ENCODE measurements around the gene PPM1D.
"Not testable (repeated sequence)": the region's sequence is repeated elsewhere in the genome, so short reads cannot be mapped to it uniquely, and the experiment has no call there.

The PPM1D gene

DNA sequence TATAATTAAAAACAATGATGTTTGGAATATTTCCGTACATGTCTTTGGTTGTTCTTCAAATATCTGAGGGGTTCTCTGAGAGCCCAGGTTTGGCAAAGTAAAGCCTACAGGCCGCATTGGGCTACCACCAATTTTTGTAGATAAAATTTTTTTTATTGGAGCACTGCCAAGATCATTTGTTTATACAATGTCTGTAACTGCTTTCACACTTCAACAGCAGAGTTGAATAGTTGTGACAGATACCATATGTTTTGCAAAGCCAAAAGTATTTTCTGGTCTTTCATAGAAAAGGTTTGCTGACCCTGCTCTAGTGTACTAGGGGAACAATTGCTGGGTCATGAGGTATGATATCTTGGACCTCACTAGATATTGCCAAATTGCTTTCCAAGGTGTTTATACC is 10.5 kb downstream of the PPM1D start:
- Histone ChIP-seq H3K79me2 (ENCODE audit: insufficient read depth, low read length) (peaks cover 99% of the 10 kb centered on the region), H3K9me2 (replicated peaks; ENCODE audit: insufficient read depth, low read length) (no peaks in the 10 kb centered on the region), H2AFZ (ENCODE audit: low read depth, low read length, severe bottlenecking) (no peak overlapping the region), H3K4me2 (ENCODE audit: low read depth, low read length, poor library complexity, severe bottlenecking) (no peak overlapping the region), H3K27ac (ENCODE audit: low read depth, low read length) (no peak overlapping the region), H3K4me3 (ENCODE audit: insufficient read depth, low read length, poor library complexity, severe bottlenecking) (no peak overlapping the region), H3K9ac (ENCODE audit: low read length) (no peak overlapping the region), H4K20me1 (ENCODE audit: low read depth, low read length) (peaks cover 13% of the 10 kb centered on the region; the same call in 1 of the 2 replicates), H3K27me3 (ENCODE audit: low read length) (no peaks in the 10 kb centered on the region), H3F3A (ENCODE audit: insufficient read depth) (0 out of 2 replicates have a peak, but pooled peaks cover 4% of the 10 kb centered on the region), H3K9me3 (ENCODE audit: insufficient read depth, low read length) (no peaks in the 10 kb centered on the region), H3K36me3 (ENCODE audit: low read length) (no peaks in the 10 kb centered on the region)
- TF ChIP-seq, protein P1, sequence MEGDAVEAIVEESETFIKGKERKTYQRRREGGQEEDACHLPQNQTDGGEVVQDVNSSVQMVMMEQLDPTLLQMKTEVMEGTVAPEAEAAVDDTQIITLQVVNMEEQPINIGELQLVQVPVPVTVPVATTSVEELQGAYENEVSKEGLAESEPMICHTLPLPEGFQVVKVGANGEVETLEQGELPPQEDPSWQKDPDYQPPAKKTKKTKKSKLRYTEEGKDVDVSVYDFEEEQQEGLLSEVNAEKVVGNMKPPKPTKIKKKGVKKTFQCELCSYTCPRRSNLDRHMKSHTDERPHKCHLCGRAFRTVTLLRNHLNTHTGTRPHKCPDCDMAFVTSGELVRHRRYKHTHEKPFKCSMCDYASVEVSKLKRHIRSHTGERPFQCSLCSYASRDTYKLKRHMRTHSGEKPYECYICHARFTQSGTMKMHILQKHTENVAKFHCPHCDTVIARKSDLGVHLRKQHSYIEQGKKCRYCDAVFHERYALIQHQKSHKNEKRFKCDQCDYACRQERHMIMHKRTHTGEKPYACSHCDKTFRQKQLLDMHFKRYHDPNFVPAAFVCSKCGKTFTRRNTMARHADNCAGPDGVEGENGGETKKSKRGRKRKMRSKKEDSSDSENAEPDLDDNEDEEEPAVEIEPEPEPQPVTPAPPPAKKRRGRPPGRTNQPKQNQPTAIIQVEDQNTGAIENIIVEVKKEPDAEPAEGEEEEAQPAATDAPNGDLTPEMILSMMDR (IDR thresholded peaks at IDR 0.05; ENCODE audit: insufficient read depth, low read length, poor library complexity, severe bottlenecking): no peak
- TF ChIP-seq EZH2phosphoT487 (conservative IDR thresholded peaks at IDR 0.05; ENCODE audit: low read length): no peak

DNA sequence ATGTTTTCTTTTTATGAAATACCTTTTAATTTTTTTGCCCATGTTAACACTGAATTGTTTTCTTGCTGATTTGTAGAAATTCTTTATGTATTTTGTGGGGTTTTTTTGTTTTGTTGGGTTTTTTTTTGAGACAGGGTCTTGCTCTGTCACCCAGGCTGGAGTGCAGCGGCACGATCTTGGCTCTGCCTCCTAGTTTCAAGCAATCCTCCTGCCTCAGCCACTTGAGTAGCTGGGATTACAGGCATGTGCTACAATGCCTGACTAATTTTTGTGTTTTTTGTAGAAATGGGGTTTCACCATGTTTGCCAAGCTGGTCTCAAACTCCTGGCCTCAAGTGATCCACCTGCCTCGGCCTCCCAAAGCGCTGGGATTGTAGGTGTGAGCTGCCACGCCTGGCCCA is 11.3 kb downstream of the PPM1D start:
- H3K27me3 ChIP-seq (ENCODE audit: low read length); H2AFZ ChIP-seq (ENCODE audit: low read depth, low read length, severe bottlenecking); H3K9me3 ChIP-seq (ENCODE audit: insufficient read depth, low read length); H3K9me2 ChIP-seq (replicated peaks; ENCODE audit: insufficient read depth, low read length); H3K36me3 ChIP-seq (ENCODE audit: low read length); H3K4me3 ChIP-seq (ENCODE audit: insufficient read depth, low read length, poor library complexity, severe bottlenecking); H3F3A ChIP-seq (ENCODE audit: insufficient read depth); H3K9ac ChIP-seq (ENCODE audit: low read length); H3K4me2 ChIP-seq (ENCODE audit: low read depth, low read length, poor library complexity, severe bottlenecking); H3K27ac ChIP-seq (ENCODE audit: low read depth, low read length): not testable (repeated sequence)
- peaks cover 99% of the 10 kb centered on the region for H3K79me2 ChIP-seq (ENCODE audit: insufficient read depth, low read length)
- H4K20me1 ChIP-seq (ENCODE audit: low read depth, low read length): peaks cover 13% of the 10 kb centered on the region; the same call in 1 of the 2 replicates

DNA sequence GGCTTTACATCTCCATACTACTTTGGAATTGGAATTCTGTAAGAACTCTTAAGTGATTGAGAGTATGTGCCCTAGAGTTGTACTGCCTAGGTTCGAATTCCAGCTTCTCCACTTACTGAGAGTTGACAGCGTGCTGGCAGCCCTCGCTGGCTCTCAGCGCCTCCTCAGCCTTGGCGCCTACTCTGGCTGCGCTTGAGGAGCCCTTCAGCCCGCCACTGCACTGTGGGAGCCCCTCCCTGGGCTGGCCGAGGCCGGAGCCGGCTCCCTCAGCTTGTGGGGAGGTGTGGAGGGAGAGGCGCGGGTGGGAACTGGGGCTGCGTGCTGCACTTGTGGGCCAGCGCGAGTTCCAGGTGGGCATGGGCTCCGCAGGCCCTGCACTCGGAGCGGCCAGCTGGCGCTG is 13.3 kb downstream of the PPM1D start:
- H3K36me3 ChIP-seq (ENCODE audit: low read length): no peaks in the 10 kb centered on the region
- no peak overlapping the region for H3K4me2 ChIP-seq (ENCODE audit: low read depth, low read length, poor library complexity, severe bottlenecking)
- no peak overlapping the region for H3K27ac ChIP-seq (ENCODE audit: low read depth, low read length)
- no peaks in the 10 kb centered on the region for H3K9me2 ChIP-seq (replicated peaks; ENCODE audit: insufficient read depth, low read length)
- peaks cover 13% of the 10 kb centered on the region; the same call in 1 of the 2 replicates for H4K20me1 ChIP-seq (ENCODE audit: low read depth, low read length)
- no peaks in the 10 kb centered on the region for H3K27me3 ChIP-seq (ENCODE audit: low read length)
- H3K79me2 ChIP-seq (ENCODE audit: insufficient read depth, low read length): peaks cover 99% of the 10 kb centered on the region
- no peak overlapping the region for H3K9ac ChIP-seq (ENCODE audit: low read length)
- H3K4me3 ChIP-seq (ENCODE audit: insufficient read depth, low read length, poor library complexity, severe bottlenecking): no peak overlapping the region
- H3F3A ChIP-seq (ENCODE audit: insufficient read depth): 0 out of 2 replicates have a peak, but pooled peaks cover 2% of the 10 kb centered on the region
- H3K9me3 ChIP-seq (ENCODE audit: insufficient read depth, low read length): no peaks in the 10 kb centered on the region
- TF ChIP-seq, protein P1 (IDR thresholded peaks at IDR 0.05; ENCODE audit: insufficient read depth, low read length, poor library complexity, severe bottlenecking): no peak
- no peak for TF ChIP-seq EZH2phosphoT487 (conservative IDR thresholded peaks at IDR 0.05; ENCODE audit: low read length)
- H2AFZ ChIP-seq (ENCODE audit: low read depth, low read length, severe bottlenecking): no peak overlapping the region

DNA sequence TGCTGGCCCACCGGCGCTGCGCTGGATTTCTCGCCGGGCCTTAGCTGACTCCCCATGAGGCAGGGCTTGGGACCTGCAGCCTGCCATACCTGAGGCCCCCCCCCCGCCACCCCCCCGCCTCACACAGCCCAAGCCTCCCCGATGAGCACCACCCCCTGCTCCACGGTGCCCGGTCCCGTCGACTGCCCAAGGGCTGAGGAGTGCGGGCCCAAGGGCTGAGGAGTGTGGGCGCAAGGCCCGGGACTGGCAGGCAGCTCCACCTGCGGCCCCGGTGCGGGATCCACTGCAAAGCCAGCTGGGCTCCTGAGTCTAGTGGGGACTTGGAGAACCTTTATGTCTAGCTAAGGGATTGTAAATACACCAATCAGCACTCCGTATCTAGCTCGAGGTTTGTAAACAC is 13.8 kb downstream of the PPM1D start:
- H3F3A ChIP-seq (ENCODE audit: insufficient read depth); H3K9me3 ChIP-seq (ENCODE audit: insufficient read depth, low read length); H3K4me2 ChIP-seq (ENCODE audit: low read depth, low read length, poor library complexity, severe bottlenecking); H3K4me3 ChIP-seq (ENCODE audit: insufficient read depth, low read length, poor library complexity, severe bottlenecking); H3K27ac ChIP-seq (ENCODE audit: low read depth, low read length); H3K9me2 ChIP-seq (replicated peaks; ENCODE audit: insufficient read depth, low read length); H3K36me3 ChIP-seq (ENCODE audit: low read length); H3K9ac ChIP-seq (ENCODE audit: low read length); H2AFZ ChIP-seq (ENCODE audit: low read depth, low read length, severe bottlenecking); H3K27me3 ChIP-seq (ENCODE audit: low read length): not testable (repeated sequence)
- peaks cover 99% of the 10 kb centered on the region for H3K79me2 ChIP-seq (ENCODE audit: insufficient read depth, low read length)
- H4K20me1 ChIP-seq (ENCODE audit: low read depth, low read length): peaks cover 13% of the 10 kb centered on the region; the same call in 1 of the 2 replicates

DNA sequence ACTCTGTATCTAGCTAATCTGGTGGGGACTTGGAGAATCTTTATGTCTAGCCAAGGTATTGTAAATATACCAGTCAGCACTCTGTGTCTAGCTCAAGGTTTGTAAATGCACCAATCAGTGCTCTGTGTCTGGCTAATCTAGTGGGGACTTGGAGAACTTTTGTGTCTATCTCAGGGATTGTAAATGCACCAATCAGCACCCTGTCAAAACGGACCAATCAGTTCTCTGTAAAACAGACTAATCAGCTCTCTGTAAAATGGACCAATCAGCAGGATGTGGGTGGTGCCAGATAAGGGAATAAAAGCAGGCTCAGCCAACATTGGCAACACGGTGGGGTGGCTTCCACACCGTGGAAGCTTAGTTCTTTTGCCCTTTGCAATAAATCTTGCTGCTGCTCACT is 14.3 kb downstream of the PPM1D start:
- not testable (repeated sequence) for H3K4me3 ChIP-seq (ENCODE audit: insufficient read depth, low read length, poor library complexity, severe bottlenecking); H3K27me3 ChIP-seq (ENCODE audit: low read length); H2AFZ ChIP-seq (ENCODE audit: low read depth, low read length, severe bottlenecking); H3F3A ChIP-seq (ENCODE audit: insufficient read depth); H3K36me3 ChIP-seq (ENCODE audit: low read length); H3K9me3 ChIP-seq (ENCODE audit: insufficient read depth, low read length); H3K9ac ChIP-seq (ENCODE audit: low read length); H3K4me2 ChIP-seq (ENCODE audit: low read depth, low read length, poor library complexity, severe bottlenecking); H3K9me2 ChIP-seq (replicated peaks; ENCODE audit: insufficient read depth, low read length); H3K27ac ChIP-seq (ENCODE audit: low read depth, low read length)
- Histone ChIP-seq H3K79me2 (ENCODE audit: insufficient read depth, low read length) (peaks cover 99% of the 10 kb centered on the region), H4K20me1 (ENCODE audit: low read depth, low read length) (peaks cover 13% of the 10 kb centered on the region; the same call in 1 of the 2 replicates)
